Measurements from ENCODE around the gene TMED8.

- TF ChIP-seq EP300 (IDR thresholded peaks at IDR 0.05) (no peak), CTCF (IDR thresholded peaks at IDR 0.05) (no peak), POLR2A (IDR thresholded peaks at IDR 0.05) (no peak)
Measured at GRCh38 chr14:77378701-77379100, 1.8 kb upstream of the TMED8 start.

Measured in ovary (tissue), 3 donors.